NB4 (cell line): Measurements from ENCODE around the gene KRTAP2-2.
"Not testable (repeated sequence)": the region's sequence is repeated elsewhere in the genome, so short reads cannot be mapped to it uniquely, and the experiment has no call there.

Experiments used
- DNase-seq: peaks from one replicate; pipeline ENCODE4 v3.0.0; 2010; ENCODE audit warnings: low read depth
- H3K4me3 ChIP-seq: one replicate; pipeline ENCODE4 v1.5.1; 2011; ENCODE audit warnings: mild to moderate bottlenecking, low read depth, low read length, moderate library complexity
- CTCF ChIP-seq: IDR thresholded peaks from one replicate; pipeline ENCODE4 v1.5.1; 2012; ENCODE audit warnings: low read depth, low read length
- MAX ChIP-seq: IDR thresholded peaks from 2 replicates; pipeline ENCODE4 v1.6.1; 2011; ENCODE audit warnings: low read depth, low read length
- MYC ChIP-seq: IDR thresholded peaks from 2 replicates; pipeline ENCODE4 v1.6.1; 2011; ENCODE audit warnings: low read depth, low read length
- POLR2A ChIP-seq: IDR thresholded peaks from 2 replicates; pipeline ENCODE4 v1.6.1; 2011; ENCODE audit warnings: mild to moderate bottlenecking; ENCODE audit not compliant: insufficient read length; ENCODE audit errors: extremely low read depth

Gene KRTAP2-2

GRCh38 chr17:41071606-41072360, 16.8 kb upstream of the KRTAP2-2 start:
- no peak for TF ChIP-seq CTCF
- no peak for TF ChIP-seq MYC
- no peak for TF ChIP-seq POLR2A
- TF ChIP-seq MAX, result no peak
- DNase-seq, result no peak
- H3K4me3 ChIP-seq, result no peak overlapping the region

- no peak overlapping the region for H3K4me3 ChIP-seq
- DNase-seq, result no peak
- no peak for TF ChIP-seq POLR2A
- no peak for TF ChIP-seq CTCF
- TF ChIP-seq MYC, result no peak
- TF ChIP-seq MAX, result no peak
These were observed 14.0 kb upstream of the KRTAP2-2 start for GRCh38 chr17:41069031-41069430.

GRCh38 chr17:41067281-41067680, 12.3 kb upstream of the KRTAP2-2 start:
- DNase-seq, result no peak
- H3K4me3 ChIP-seq, result no peak overlapping the region
- no peak for TF ChIP-seq MAX
- no peak for TF ChIP-seq POLR2A
- no peak for TF ChIP-seq MYC
- no peak for TF ChIP-seq CTCF

- no peak within 1 kb of the TSS for H3K4me3 ChIP-seq
- DNase-seq, result peak; percentile 49
- TF ChIP-seq CTCF (no peak), POLR2A (no peak), MYC (no peak), MAX (no peak)
These were observed 11.0 kb upstream of the KRTAP2-2 start, which contains the start of gene KRTAP2-4 for GRCh38 chr17:41065829-41066624. KRTAP2-4 (minus strand) TSS chr17:41065879; CDS start chr17:41065845, 34 bp downstream.

- DNase-seq, H3K4me3 ChIP-seq: not testable (repeated sequence)
These were observed 10.1 kb upstream of the KRTAP2-2 start for GRCh38 chr17:41065016-41065689.

- TF ChIP-seq MYC, result no peak
- no peak overlapping the region for H3K4me3 ChIP-seq
- no peak for DNase-seq
These were observed 9.3 kb upstream of the KRTAP2-2 start for GRCh38 chr17:41064301-41064700.
